Bronchus fibroblast of lung (primary cell): ENCODE data around the gene CAPN9. TPM values are rescaled to one million over a fixed set of nuclear protein-coding genes. Genes with fewer than 3 reads are reported as not detected.

Experiments used
- total RNA-seq: library from RNA; depleted of rRNA; stranded (reverse); fragments of >200 nt; gene quantifications from 2 replicates; pipeline ENCODE4 v1.2.3, GENCODE V29; 2015

The CAPN9 gene, protein sequence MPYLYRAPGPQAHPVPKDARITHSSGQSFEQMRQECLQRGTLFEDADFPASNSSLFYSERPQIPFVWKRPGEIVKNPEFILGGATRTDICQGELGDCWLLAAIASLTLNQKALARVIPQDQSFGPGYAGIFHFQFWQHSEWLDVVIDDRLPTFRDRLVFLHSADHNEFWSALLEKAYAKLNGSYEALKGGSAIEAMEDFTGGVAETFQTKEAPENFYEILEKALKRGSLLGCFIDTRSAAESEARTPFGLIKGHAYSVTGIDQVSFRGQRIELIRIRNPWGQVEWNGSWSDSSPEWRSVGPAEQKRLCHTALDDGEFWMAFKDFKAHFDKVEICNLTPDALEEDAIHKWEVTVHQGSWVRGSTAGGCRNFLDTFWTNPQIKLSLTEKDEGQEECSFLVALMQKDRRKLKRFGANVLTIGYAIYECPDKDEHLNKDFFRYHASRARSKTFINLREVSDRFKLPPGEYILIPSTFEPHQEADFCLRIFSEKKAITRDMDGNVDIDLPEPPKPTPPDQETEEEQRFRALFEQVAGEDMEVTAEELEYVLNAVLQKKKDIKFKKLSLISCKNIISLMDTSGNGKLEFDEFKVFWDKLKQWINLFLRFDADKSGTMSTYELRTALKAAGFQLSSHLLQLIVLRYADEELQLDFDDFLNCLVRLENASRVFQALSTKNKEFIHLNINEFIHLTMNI
- not detected in 2 replicates for total RNA-seq

DNA sequence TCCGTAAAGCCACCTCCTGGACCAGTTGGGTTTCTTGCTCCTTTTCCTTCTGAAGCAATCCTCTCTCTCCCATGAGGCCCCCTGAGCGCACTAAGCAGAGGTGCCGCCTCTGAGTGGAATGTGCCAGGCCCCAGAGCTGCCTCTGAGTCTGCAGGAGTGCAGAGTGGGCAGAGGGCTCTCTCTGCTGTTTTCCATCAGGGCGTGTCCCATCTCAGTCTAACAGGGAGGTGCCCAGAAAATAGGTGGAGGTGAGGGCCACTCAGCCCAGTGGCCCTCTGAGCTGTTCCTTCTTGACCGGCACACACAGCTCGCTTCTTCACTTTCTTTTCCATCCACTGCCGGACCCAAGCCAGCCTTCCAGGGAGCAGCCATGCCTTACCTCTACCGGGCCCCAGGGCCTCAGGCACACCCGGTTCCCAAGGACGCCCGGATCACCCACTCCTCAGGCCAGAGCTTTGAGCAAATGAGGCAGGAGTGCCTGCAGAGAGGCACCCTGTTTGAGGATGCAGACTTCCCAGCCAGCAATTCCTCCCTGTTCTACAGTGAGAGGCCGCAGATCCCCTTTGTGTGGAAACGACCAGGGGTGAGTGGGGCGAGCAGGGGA, at the start of gene CAPN9:
CAPN9 (plus strand) TSS at position 262 of the 604 bp plus-strand sequence; CDS start at position 371, 109 bp downstream.

DNA sequence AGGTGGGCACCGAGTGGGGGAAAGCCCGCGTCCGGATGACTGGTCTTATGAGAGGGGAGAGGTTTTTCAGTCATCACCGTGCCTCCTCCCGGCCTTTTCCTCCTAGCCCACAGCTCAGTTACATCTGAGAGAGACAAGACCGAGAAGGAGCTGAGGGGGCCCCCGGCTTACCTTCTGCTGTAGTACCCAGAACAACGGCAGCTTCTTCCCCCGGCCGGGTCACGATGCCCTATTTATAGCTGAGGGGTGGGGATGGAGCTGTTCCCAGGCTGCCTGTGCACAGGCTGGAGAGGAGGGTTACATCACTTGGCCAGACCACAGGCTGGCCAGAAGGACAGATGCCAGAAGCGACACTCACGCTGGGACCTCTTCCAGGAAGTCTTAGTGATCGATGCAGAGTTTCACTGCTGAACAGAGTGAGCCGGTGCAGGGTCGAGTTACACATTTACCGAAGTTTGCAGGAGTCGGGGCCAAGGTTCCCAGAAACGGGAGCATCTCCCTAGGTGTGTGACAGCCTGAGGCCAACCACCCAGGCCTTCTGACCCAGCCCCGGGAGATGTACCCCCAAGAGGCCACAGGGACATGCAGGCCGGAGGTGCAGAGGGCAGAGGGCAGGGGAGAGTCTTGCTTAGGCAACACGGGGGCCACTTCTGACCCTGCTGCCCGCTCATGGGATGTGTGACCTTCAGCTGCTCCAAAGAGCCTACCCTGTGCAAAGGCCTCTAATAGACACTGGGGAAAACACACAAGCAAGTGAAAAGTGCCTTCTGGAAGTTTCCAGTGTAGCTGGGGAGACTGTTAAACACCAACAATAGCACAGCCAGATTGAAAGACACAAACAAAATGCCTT, 33.0 kb upstream of the CAPN9 start, which contains the start of gene AGT:
AGT (minus strand) TSS at position 208 of the 850 bp plus-strand sequence. CDS start 3,299 bp downstream, outside the sequence.

Other genes starting within 250 kb of the CAPN9 start
- 15.3 and 16.9 TPM in 2 replicates for gene COG2, start 104.9 kb upstream of the CAPN9 start, total RNA-seq
- gene AGT, start 33.3 kb upstream of the CAPN9 start, total RNA-seq = under 0.01 and 0.17 TPM in 2 replicates
- 16.2 and 18.2 TPM in 2 replicates for gene C1orf198, start 121.1 kb downstream of the CAPN9 start, total RNA-seq
- 6.5 and 8.9 TPM in 2 replicates for gene TTC13, start 231.5 kb downstream of the CAPN9 start, total RNA-seq
- gene ARV1, start 231.7 kb downstream of the CAPN9 start, total RNA-seq = 19.0 and 20.4 TPM in 2 replicates